NCI-H146 treated with DMSO at 0.1 percent for 48 hours (cell line): Measurements from ENCODE around the gene HYAL4.
"Not testable (repeated sequence)": the region's sequence is repeated elsewhere in the genome, so short reads cannot be mapped to it uniquely, and the experiment has no call there.

ENCODE experiments used
- DNase-seq: peaks from one replicate; lab custom pipeline; 2025; ENCODE audit not compliant: unreplicated experiment; lab: John Stamatoyannopoulos, UW

The HYAL4 gene

GRCh38 chr7:123894753-123895152 lies 49.8 kb downstream of the HYAL4 start:
- not testable (repeated sequence) for DNase-seq

- DNase-seq = no peak
Measured at GRCh38 chr7:123901101-123901500, 56.1 kb downstream of the HYAL4 start.

- DNase-seq = no peak
Measured at GRCh38 chr7:123905714-123906113, 60.7 kb downstream of the HYAL4 start.

- DNase-seq = no peak
Measured at GRCh38 chr7:123916240-123916724, 71.3 kb downstream of the HYAL4 start.

GRCh38 chr7:123917878-123918277 lies 72.9 kb downstream of the HYAL4 start:
- no peak for DNase-seq

GRCh38 chr7:123918309-123918708 lies 73.3 kb downstream of the HYAL4 start:
- DNase-seq = no peak

- DNase-seq = no peak
Measured at GRCh38 chr7:123923599-123923998, 78.6 kb downstream of the HYAL4 start.

GRCh38 chr7:123924941-123925340 lies 80.0 kb downstream of the HYAL4 start, which contains the start of gene SPAM1:
TSS of gene SPAM1 (plus strand) at chr7:123925241. CDS start at chr7:123953571, 28,330 bp downstream.
- no peak for DNase-seq
